HG03095 (cell line): ENCODE measurements around the gene CRCP.

Experiments
- ATAC-seq: cut with Tn5 transposase; IDR thresholded peaks from one replicate; pipeline ENCODE4 v1.9.1; 2021; ENCODE audit warnings: moderate library complexity; ENCODE audit not compliant: unreplicated experiment

The CRCP gene

GRCh38 chr7:66186991-66187390 is 72.3 kb downstream of the CRCP start:
- ATAC-seq, result no peak

DNA sequence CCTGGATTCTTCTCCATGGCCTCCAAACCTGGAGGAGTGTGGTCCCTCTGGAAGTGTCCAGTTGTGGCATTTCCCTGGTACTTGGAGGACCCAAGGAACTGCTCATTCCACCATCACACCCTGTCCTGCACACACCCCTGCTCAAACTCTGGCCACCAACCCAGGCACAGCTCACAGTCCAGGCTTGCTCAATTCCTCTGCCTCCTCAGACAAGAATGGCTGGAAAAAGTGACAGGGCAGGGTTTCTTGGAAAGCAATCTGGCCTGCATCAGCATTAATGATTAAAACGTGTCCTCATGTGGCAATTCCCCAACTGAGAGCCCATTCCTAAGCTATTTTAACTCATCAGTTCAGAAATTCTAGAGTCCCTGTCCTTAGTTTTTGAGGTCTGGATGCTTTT is 73.3 kb downstream of the CRCP start:
- no peak for ATAC-seq

DNA sequence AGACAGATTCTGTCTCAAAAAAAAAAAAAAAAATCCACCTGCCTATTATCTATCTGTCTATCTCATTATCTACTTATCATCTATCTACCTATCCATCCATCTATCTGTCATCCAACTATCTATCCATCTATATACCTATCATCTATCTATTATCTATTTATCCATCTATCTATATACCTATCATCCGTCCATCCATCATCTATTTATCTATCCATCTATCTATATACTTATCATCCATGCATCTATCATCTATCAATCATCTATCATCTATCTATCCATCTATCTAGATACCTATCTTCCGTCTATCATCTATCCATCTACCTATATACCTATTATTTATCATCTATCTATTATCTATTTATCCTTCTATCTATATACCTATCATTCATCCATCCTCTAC is 74.0 kb downstream of the CRCP start:
- no peak for ATAC-seq

- ATAC-seq, result no peak
Observed at GRCh38 chr7:66189695-66190503, 75.3 kb downstream of the CRCP start.

- ATAC-seq, result no peak
Observed at GRCh38 chr7:66190504-66190857, 75.8 kb downstream of the CRCP start.

DNA sequence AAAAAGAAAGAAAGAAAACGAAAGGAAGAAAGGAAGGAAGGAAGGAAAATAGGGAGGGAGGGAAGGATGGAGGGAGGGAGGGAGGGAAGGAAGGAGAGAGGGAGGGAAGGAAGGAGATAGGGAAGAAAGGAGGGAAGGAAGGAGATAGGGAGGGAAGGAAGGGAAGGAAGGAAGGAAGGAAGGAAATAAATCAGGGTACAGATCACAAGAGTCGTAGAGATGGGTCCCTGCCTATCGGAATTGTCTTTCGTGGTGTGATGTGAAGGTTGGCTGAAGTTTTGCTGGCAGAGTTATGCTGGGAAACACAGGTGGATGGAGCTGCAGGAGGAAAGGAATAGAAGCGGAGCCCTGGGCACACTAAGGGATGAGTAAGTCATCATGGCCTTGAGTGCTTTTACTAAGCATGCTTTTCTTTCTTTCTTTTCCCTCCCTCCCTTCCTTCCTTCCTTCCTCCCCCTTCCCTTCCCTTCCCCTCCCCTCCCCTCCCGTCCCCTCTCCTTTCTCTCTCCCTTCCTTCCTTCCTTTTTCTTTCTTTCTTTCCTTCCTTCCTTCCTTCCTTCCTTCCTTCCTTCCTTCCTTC is 78.6 kb downstream of the CRCP start:
- no peak for ATAC-seq

GRCh38 chr7:66198469-66198868 is 83.8 kb downstream of the CRCP start:
- ATAC-seq, result no peak

DNA sequence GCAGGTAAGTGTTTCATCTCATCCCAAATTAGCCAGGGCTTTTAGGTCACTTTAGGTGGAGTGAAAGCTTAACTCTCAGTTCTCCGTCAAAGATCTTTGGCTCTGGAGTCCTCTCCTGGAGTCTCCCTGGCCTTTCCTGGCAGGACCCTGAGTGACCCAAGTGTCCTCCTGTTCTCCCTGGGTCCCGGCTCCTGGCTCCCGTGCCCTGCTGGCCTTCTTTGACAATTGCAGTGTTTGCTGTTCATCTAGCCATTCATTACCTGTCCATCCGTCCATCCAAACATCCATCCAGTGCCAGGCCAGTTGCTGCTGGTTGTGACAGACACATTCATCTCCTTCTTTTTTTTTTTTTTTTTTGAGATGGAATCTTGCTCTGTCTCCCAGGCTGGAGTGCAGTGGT is 84.3 kb downstream of the CRCP start:
- ATAC-seq, result no peak

DNA sequence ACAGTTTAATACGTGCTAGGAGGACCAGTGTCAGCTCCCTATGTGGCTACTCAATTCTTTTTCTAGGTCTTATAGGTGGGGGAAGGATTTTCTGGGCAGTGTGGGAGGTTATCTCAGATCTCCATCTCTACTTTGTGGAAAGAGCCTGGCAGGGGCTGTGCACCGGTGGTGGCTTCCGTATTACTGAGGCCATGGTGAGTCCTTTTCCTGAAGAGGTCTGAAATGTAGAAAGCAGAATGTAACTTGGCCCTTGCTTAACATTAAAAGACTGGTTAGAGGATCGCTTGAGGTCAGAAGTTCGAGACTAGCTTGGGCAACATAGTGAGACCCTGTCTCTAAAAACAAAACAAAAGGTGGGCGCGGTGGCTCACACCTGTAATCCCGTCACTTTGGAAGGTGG is 87.8 kb downstream of the CRCP start:
- no peak for ATAC-seq
